Activated naive CD8-positive, alpha-beta T cell treated with anti-CD3 and anti-CD28 coated beads, Interleukin-2, amount 50 U/mL, for 16 hours (primary cell): ENCODE results near the gene CRHR2.

Experiments
- DNase-seq: peaks from one replicate; pipeline ENCODE4 v3.0.0-alpha.2; 2020; ENCODE audit warnings: low read depth, low spot score

The CRHR2 gene

DNA sequence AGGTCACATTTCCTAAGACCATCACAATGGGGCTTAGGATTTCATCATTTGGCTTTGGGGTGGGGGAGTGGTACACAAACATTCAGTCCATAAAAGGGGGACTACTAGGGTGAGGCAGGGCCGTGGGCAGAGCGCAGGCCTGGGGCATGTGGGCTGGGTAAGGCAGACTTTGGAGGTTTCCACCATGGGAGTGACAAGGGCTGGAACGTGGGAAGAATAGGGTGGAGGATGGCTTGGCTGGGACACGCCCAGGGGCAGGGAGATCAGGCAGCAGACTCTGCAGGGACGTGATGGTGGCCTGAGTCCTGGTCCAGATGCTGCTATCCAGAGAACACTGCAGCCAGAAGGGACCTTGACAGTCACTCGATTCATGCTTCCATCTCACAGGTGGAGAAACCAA is 24.7 kb upstream of the CRHR2 start:
- DNase-seq: no peak

- DNase-seq: no peak
Observed at GRCh38 chr7:30706316-30706715, 24.1 kb upstream of the CRHR2 start.

GRCh38 chr7:30705596-30705995 is 23.3 kb upstream of the CRHR2 start:
- no peak for DNase-seq

- DNase-seq: no peak
Observed at GRCh38 chr7:30705008-30705407, 22.8 kb upstream of the CRHR2 start.

DNA sequence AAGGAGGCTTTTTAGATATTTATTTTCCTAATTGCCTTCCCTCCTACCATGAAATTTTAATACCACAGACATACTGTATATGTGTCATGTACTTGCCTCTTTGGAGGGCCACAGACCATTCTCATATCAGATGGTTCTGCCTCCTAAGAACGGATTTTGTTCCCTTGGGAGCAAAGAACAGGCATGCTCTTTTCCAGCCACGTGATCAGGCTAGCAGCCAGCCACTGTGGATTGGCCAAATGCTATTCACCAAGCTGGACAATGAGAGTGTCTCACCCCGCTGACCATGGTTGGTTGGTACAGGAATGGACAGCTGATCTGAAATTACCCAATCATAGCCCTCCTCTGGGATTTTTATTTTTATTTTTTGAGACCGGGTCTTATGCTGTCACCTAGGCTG is 21.5 kb upstream of the CRHR2 start:
- no peak for DNase-seq

GRCh38 chr7:30702200-30702599 is 19.9 kb upstream of the CRHR2 start:
- no peak for DNase-seq

GRCh38 chr7:30700941-30701340 is 18.7 kb upstream of the CRHR2 start:
- DNase-seq: no peak

GRCh38 chr7:30699706-30700495 is 17.6 kb upstream of the CRHR2 start:
- DNase-seq: no peak

DNA sequence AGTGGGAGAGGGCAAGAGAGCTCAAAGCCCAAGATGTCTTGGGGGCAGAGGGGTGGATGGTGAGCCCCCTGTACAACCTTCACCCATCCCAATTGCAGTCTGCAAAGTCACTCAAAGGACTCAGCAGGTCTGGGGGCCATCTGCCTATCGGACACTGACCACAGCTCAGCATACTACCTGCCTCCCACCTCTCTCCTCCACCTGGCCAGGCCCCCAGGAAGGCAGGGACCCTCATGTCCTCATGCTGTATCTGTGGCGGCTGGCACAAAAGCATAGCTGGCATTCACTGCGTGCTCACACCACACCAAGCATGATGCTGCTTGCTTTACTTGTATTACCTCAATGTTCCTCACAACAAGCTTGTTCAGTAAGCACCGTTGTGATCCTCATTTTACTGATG is 16.2 kb upstream of the CRHR2 start:
- no peak for DNase-seq

DNA sequence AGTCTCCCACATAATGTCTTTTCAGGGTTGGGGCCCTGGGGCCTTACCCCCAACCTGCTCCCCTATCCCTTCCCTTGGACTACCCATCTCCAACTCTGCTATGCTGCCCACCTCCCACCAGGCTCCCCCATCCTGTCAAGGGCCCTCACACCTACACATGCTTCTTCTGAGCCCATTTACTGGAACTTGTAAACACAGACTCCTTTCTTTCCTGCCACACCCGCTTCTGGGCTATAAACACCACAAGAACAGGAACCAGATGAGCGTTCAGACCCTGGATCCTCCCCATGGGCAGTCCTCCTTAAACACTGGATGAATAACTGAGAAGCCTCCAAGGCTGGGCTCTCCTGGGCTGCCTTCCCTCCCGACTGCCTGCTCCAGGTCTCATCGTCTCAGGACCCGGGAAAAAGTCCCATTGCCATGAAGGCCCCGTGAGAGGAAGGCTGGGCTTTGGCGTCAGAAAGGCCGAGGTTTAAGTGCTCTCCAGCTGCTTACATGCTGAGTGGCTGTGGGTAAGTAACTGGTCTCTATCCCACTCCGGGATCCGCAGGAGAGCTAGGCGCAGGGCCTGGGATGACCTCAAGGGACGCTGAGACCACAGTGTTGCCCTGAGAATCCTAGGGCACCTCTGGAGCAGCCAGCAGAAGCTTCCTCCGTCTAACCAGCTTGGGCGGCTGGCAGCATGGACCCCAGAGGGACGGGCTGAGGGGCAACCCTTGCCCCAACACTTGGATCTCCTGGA is 15.6 kb upstream of the CRHR2 start:
- no peak for DNase-seq

DNA sequence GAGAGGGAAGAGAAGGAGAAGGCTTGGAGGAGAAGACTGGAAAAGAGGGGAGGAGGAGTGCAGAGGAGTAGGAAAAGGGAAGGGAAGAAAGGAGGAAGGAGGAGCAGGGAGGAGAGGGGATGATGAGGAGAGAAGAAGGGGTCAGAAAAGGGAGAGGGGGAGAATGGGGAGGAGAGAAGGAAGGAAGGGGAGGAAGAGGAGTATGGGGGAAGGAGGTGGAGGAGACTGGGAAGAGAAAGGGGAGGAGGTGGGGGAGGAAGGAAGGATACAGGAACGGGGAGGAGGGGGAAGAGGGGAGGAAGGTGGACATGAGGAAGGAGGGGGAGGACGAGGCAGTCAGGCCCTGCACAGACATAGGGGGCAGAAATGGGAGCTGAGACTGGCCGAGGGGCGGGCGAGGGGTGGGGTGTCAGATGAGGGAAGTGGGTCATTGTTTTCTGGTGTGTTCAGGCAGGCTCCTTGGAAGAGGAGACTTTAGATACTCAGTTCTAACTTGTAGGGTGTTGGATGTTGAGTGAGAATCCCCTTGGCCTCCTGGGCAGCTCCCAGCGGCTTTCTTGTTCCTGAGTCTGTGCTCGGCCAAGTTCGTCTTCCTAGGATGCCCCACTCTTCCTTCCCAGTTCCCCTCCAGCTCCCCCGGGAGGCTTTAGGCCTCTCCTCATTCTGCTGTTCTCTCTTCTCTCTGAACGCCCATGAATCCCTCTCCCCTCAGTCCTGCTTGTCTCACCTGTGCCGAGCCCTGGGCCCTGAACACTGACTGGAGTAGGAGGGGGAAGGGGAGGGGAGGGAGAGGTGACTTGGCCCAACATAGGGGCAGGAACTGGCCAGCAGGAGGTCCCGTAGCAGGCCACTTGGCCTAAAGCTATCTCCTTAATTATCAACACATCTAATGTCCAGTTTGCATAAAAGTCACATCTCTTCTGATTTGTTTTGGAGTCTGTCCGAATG is 12.8 kb upstream of the CRHR2 start:
- DNase-seq: no peak

DNA sequence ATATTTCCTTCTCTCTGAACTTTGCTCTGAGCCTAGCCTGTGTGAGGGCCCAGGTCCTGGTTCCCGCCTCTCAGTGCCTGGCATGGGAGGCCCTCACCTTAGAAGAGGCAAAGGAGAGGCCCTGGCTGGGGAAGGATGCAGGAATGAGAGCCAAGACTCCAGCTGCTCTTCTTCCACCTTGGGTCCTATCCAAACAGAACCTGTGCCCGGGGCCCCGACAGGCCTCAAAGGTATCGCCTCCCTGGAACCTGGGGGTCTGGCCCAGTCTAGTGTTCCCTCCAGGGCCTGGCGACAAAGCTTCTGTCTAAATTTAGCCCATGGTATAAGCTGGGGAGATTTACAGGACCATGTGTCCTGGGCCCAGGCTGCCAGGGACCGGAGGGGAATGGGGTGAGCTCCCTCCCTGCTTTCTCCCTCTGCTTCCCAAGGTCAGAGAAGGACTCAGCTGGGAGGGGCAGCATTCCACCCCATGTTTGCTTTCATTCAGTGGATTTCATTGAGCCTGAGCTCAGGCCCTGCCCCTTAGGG is 12.0 kb upstream of the CRHR2 start:
- DNase-seq: no peak

- DNase-seq: no peak
Observed at GRCh38 chr7:30692882-30693281, 10.6 kb upstream of the CRHR2 start.

- DNase-seq: no peak
Observed at GRCh38 chr7:30692438-30692837, 10.2 kb upstream of the CRHR2 start.

DNA sequence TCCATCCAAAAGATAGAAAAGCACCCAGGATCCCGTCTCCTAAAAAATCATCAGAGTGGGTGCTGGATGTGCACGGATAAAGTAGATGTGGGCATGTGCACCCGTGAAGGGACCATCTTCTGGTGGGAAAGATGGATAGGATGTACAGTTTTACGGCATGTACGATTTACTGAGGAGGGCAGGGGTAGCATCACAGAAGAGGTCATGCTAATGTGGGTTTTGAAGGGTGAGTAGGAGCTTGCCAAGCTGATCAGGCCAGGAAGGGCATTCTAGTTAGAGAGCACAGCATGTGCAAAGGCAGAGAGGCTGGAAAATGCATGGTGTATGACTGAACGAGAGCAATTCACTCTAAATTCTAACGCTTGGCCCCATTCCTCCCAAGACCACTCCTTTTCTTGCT is 7.8 kb upstream of the CRHR2 start:
- DNase-seq: no peak

DNA sequence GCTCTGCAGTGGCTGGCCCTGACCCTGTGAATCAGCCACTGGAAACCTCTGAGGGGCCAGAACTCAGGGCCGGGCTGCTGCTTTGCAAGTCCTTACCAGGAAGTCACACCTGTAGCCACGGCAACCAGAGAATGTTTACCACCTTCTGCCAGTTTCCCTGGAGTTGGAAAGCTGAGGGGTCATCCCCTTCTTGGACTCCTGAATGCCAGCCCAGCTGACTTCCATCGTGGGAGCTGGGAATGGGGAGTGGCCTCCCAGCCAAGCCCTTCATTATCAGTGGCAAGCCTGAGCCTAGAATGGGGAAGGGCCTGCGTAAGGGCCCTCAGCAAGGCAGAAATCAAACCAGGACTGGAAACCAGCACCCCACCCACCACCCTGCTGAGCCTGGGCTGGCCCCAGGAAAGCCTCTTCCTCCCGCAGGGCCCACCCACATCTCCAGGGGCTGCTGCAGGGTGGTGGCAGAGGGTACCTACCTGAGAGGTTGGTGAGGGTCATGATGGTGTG is 6.5 kb upstream of the CRHR2 start:
- no peak for DNase-seq

- DNase-seq: no peak
Observed at GRCh38 chr7:30687604-30688003, 5.3 kb upstream of the CRHR2 start.

DNA sequence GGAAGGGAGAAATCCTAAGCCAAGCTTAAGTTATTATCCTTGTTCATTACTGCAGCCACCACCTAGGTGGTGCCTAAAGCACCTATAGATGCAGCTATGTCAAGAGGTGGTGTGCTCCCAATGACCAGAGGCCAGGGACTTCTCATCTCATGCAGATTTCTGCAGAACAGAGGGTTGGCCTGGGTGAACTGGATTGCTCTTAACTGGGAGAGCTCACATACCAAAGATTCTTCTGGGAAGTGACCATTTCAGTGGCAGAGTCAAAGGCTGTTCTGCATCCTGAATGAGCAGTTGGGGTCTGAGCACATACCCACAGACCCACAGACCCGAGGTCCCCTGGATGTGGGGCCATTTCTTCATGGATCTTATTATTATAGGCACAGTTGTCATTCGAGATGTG is 2.1 kb upstream of the CRHR2 start:
- no peak for DNase-seq

DNA sequence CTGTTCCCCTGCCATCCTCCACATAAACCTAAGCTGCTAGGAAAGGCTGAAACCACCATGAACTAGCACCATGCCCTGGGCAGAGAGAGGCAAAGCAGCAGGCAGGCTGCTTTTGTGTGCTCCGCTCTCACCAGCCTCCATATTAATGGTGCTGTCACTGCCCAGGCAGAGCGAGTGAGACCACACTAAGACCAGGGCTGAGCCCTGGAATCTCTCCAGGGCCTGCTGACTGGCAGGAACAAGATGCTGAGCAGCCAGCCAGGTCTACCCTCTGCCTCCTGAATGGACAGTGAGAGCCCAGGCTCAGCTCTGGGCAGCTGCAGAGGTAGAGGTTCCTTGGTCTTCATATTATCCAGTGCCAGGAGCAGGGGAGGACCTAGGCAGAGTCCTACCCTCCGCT is 1.6 kb upstream of the CRHR2 start:
- DNase-seq: no peak

GRCh38 chr7:30683306-30683705 is 1.1 kb upstream of the CRHR2 start:
- DNase-seq: no peak

DNA sequence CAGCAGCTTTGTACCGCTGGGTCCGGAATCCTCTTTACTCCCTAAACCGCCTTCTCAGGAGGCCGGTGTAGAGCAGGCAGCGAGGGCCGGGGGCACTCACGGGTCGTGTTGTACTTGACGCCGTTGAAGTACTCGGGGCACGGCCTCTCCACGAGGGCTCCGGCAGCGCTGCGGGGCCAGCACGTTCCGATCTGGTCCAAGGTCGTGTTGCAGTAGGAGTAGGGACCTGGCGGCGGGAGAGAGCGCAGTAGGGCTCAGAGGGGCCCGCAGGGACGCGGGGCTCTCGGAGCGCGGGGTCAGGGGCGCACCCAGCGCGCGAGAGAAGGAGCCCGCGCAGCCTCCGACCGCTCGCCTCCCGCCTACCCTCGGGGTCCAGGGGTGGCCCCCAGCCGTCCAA is 443 bp downstream of the CRHR2 start:
- no peak for DNase-seq

DNA sequence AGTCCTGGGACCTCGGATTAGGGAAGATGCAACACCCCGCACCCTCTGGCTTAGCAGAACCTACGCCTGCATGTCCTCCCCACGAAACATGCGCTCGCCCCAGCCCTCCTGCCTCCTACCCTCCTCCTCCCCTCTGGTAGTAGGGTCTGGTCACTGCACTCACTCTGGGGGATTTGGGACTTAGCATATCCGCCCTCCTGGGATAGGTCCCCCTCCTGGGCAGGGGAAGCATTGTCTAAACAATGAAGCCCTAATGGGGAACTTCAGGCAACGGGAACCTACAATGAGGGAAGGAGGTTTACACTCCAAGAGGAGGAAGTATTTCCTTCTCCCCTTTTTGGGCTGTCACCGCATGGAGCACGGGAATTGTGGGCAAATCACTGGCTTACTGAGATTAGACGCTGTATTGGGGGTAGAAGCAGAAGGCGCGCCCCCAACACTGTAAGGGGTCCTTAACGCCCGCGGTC is 892 bp downstream of the CRHR2 start:
- DNase-seq: no peak
